ENCODE results near the gene KCNA5. TPM values are rescaled to one million over a fixed set of nuclear protein-coding genes. Genes with fewer than 3 reads are reported as not detected.
A peak's percentile ranks its signal among the peaks of the same experiment; 100 is the strongest.

Gene KCNA5
- total and polyA plus RNA-seq, 2 of the 13 experiments (the other 11 are each of a cell fraction or from before 2014, with no cell fraction given): not detected

- Histone ChIP-seq H3K4me3 (replicated peaks in 1 of 3; ENCODE audit: insufficient read depth in 1 of 3, low read depth in 2 of 3, low read length in 3 of 3) (no peak overlapping the region), H3K4me1 (ENCODE audit: insufficient read depth, low read length) (no peaks in the 10 kb centered on the region), H3K79me2 (ENCODE audit: insufficient read depth, low read length) (no peaks in the 10 kb centered on the region), H3K36me3 (replicated peaks in 1 of 2; ENCODE audit: control insufficient read depth in 1 of 2, insufficient read depth in 2 of 2, low read length in 2 of 2) (no peaks in the 10 kb centered on the region), H4K20me1 (ENCODE audit: insufficient read depth, low read length) (no peaks in the 10 kb centered on the region), H3K27ac (ENCODE audit: extremely low read length, insufficient read depth, low read length) (no peak overlapping the region), H3K4me2 (ENCODE audit: low read depth, low read length) (no peak overlapping the region), H3K9me3 (ENCODE audit: low read length) (no peaks in the 10 kb centered on the region), H3K9ac (ENCODE audit: insufficient read depth, low read depth, low read length) (no peak overlapping the region), H3K27me3 (ENCODE audit: control insufficient read depth in 1 of 2, insufficient read depth in 2 of 2, low read length in 2 of 2) (peaks cover 3 to 6% of the 10 kb centered on the region in 2 experiments; a peak in 3 of 5 replicates), H2AFZ (ENCODE audit: low read length) (no peak overlapping the region)
- intact Hi-C loops (cut with micrococcal nuclease; ENCODE audit: unreplicated experiment) (no loop called here), in situ Hi-C loops (cut with HindIII; ENCODE audit: extremely low pct_ligation_motif_present, low pct_unique_long_range_greater_than_20kb) (no loop called here)
- POLR2A ChIA-PET: no interaction called here
- no peak for TF ChIP-seq ONECUT2 (CRISPR knock-in tag; IDR thresholded peaks at IDR 0.05)
- peak; percentile 61; the same call in 1 of the 2 replicates for TF ChIP-seq CEBPB (IDR thresholded peaks at IDR 0.05; ENCODE audit: borderline replicate concordance, low read depth, low read length)
- FAIRE-seq (no peak), DNase-seq (ENCODE audit: low spot score) (no peak), ATAC-seq (no peak)
- BruUV-seq (replicated peaks): no TSS peak
- WGBS (ENCODE audit: low lambda C conversion rate): 20% methylated on average over 9 of the region's 9 CpGs
- CTCF ChIA-PET (ENCODE audit: low intra/inter-chr PET ratio, low total read pairs): no interaction called here
These were observed 5.8 kb upstream of the KCNA5 start for GRCh38 chr12:5037795-5038357.

- TF ChIP-seq ZSCAN31 (CRISPR knock-in tag; IDR thresholded peaks at IDR 0.05; ENCODE audit: low read depth): no peak
- TF ChIP-seq ZBTB2 (CRISPR knock-in tag; IDR thresholded peaks at IDR 0.05; ENCODE audit: low read depth): no peak
- no peak for TF ChIP-seq ZNF382 (CRISPR knock-in tag; IDR thresholded peaks at IDR 0.05; ENCODE audit: borderline replicate concordance)
- no peak for TF ChIP-seq CCAR2 (optimal IDR thresholded peaks at IDR 0.05; ENCODE audit: low read depth, low read length)
- TF ChIP-seq IRF1 (CRISPR knock-in tag; IDR thresholded peaks at IDR 0.05; ENCODE audit: low read depth): no peak
- no peak for TF ChIP-seq MBNL3 (CRISPR knock-in tag; conservative IDR thresholded peaks at IDR 0.05)
- TF ChIP-seq TEAD2 (CRISPR knock-in tag; IDR thresholded peaks at IDR 0.05): no peak
- TF ChIP-seq ZNF496 (CRISPR knock-in tag; IDR thresholded peaks at IDR 0.05; ENCODE audit: insufficient replicate concordance): no peak
- TF ChIP-seq ZBTB21 (CRISPR knock-in tag; IDR thresholded peaks at IDR 0.05): no peak
- TF ChIP-seq HDAC6 (IDR thresholded peaks at IDR 0.05; ENCODE audit: low read depth, low read length): no peak
- TF ChIP-seq ZNF598 (CRISPR knock-in tag; IDR thresholded peaks at IDR 0.05; ENCODE audit: borderline replicate concordance): no peak
- no peak for TF ChIP-seq ZBTB3 (CRISPR knock-in tag; IDR thresholded peaks at IDR 0.05; ENCODE audit: borderline replicate concordance, low read depth)
- no peak for TF ChIP-seq ZNF256 (CRISPR knock-in tag; conservative IDR thresholded peaks at IDR 0.05)
- TF ChIP-seq ZNF772 (CRISPR knock-in tag; IDR thresholded peaks at IDR 0.05): no peak
- Histone ChIP-seq H3K27me3 (ENCODE audit: control insufficient read depth in 1 of 2, insufficient read depth in 2 of 2, low read length in 2 of 2) (peaks cover 0 to 7% of the 10 kb centered on the region in 2 experiments; a peak in 2 of 5 replicates), H3K9me3 (ENCODE audit: low read length) (no peaks in the 10 kb centered on the region), H4K20me1 (ENCODE audit: insufficient read depth, low read length) (no peaks in the 10 kb centered on the region), H3K79me2 (ENCODE audit: insufficient read depth, low read length) (no peaks in the 10 kb centered on the region), H3K27ac (ENCODE audit: extremely low read length, insufficient read depth, low read length) (no peak overlapping the region), H3K4me3 (replicated peaks in 1 of 3; ENCODE audit: insufficient read depth in 1 of 3, low read depth in 2 of 3, low read length in 3 of 3) (no peak overlapping the region), H2AFZ (ENCODE audit: low read length) (no peak overlapping the region), H3K9ac (ENCODE audit: insufficient read depth, low read depth, low read length) (no peak overlapping the region), H3K4me2 (ENCODE audit: low read depth, low read length) (no peak overlapping the region), H3K4me1 (ENCODE audit: insufficient read depth, low read length) (no peaks in the 10 kb centered on the region), H3K36me3 (replicated peaks in 1 of 2; ENCODE audit: control insufficient read depth in 1 of 2, insufficient read depth in 2 of 2, low read length in 2 of 2) (no peaks in the 10 kb centered on the region)
- intact Hi-C loops (cut with micrococcal nuclease; ENCODE audit: unreplicated experiment) (no loop called here), in situ Hi-C loops (cut with HindIII; ENCODE audit: extremely low pct_ligation_motif_present, low pct_unique_long_range_greater_than_20kb) (no loop called here)
- no peak for DNase-seq (ENCODE audit: low spot score)
- ChIA-PET CTCF (ENCODE audit: low intra/inter-chr PET ratio, low total read pairs) (no interaction called here), POLR2A (no interaction called here)
- FAIRE-seq: no peak
- ATAC-seq: no peak
- BruUV-seq (replicated peaks): no TSS peak
- 2% methylated on average over 4 of the region's 4 CpGs for WGBS (ENCODE audit: low lambda C conversion rate)
These were observed 4.8 kb upstream of the KCNA5 start for GRCh38 chr12:5038781-5039311.

All from HepG2 (cell line).